GM20000 (cell line): ENCODE results near the gene CYTH2.
A peak's percentile ranks its signal among the peaks of the same experiment; 100 is the strongest.

ENCODE experiments used
- DNase-seq: peaks from one replicate; pipeline ENCODE4 v3.0.0; 2012; ENCODE audit warnings: low spot score
- TF ChIP-seq, protein P1 (sequence below): IDR thresholded peaks from 2 replicates; pipeline ENCODE4 v1.5.1; 2012; ENCODE audit warnings: mild to moderate bottlenecking, control low read depth; ENCODE audit errors: extremely low read depth, missing control alignments

Gene CYTH2

DNA sequence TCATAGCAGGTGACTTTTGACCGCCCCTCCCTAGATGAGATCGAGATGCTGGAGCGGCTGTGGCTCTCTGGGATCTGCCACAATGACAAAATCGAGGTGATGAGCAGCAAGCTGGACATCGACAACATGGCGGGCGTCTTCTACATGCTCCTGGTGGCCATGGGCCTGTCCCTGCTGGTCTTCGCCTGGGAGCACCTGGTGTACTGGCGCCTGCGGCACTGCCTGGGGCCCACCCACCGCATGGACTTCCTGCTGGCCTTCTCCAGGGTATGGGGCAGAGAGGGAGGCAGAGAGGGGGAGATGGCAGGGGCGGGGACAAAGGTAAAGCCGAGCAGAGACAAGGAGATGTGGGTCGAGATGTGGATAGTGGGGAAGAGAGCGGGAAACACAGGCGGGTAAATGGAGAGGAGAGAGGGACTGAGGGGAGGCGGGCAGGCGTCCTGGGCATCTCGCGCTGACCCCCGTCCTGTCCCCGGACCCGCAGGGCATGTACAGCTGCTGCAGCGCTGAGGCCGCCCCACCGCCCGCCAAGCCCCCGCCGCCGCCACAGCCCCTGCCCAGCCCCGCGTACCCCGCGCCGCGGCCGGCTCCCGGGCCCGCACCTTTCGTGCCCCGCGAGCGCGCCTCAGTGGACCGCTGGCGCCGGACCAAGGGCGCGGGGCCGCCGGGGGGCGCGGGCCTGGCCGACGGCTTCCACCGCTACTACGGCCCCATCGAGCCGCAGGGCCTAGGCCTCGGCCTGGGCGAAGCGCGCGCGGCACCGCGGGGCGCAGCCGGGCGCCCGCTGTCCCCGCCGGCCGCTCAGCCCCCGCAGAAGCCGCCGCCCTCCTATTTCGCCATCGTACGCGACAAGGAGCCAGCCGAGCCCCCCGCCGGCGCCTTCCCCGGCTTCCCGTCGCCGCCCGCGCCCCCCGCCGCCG, 26.8 kb upstream of the CYTH2 start:
- DNase-seq, result peak; percentile 34
- TF ChIP-seq, protein P1, sequence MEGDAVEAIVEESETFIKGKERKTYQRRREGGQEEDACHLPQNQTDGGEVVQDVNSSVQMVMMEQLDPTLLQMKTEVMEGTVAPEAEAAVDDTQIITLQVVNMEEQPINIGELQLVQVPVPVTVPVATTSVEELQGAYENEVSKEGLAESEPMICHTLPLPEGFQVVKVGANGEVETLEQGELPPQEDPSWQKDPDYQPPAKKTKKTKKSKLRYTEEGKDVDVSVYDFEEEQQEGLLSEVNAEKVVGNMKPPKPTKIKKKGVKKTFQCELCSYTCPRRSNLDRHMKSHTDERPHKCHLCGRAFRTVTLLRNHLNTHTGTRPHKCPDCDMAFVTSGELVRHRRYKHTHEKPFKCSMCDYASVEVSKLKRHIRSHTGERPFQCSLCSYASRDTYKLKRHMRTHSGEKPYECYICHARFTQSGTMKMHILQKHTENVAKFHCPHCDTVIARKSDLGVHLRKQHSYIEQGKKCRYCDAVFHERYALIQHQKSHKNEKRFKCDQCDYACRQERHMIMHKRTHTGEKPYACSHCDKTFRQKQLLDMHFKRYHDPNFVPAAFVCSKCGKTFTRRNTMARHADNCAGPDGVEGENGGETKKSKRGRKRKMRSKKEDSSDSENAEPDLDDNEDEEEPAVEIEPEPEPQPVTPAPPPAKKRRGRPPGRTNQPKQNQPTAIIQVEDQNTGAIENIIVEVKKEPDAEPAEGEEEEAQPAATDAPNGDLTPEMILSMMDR, result no peak

DNA sequence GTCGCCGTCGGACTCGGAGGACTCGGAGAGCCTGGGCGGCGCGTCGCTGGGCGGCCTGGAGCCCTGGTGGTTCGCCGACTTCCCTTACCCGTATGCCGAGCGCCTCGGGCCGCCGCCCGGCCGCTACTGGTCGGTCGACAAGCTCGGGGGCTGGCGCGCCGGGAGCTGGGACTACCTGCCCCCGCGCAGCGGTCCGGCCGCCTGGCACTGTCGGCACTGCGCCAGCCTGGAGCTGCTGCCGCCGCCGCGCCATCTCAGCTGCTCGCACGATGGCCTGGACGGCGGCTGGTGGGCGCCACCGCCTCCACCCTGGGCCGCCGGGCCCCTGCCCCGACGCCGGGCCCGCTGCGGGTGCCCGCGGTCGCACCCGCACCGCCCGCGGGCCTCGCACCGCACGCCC, 25.9 kb upstream of the CYTH2 start:
- TF ChIP-seq, protein P1, result no peak

DNA sequence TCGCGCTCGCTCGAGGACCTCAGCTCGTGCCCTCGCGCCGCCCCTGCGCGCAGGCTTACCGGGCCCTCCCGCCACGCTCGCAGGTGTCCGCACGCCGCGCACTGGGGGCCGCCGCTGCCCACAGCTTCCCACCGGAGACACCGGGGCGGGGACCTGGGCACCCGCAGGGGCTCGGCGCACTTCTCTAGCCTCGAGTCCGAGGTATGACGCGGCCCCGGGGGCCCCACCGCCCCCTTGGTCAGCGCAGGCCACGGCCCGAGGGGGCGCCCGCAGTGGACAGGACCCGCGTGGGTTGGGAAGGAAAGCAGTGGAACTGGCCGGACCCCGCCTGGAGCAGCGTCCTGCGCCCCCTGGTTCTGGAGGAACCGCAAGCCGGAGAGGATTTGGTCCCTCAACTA, 25.4 kb upstream of the CYTH2 start:
- peak; percentile 56 for DNase-seq
- TF ChIP-seq, protein P1, result no peak

More for the DNA sequence above, 25.9 kb upstream of the CYTH2 start:
- DNase-seq, result peak; percentile 55

DNA sequence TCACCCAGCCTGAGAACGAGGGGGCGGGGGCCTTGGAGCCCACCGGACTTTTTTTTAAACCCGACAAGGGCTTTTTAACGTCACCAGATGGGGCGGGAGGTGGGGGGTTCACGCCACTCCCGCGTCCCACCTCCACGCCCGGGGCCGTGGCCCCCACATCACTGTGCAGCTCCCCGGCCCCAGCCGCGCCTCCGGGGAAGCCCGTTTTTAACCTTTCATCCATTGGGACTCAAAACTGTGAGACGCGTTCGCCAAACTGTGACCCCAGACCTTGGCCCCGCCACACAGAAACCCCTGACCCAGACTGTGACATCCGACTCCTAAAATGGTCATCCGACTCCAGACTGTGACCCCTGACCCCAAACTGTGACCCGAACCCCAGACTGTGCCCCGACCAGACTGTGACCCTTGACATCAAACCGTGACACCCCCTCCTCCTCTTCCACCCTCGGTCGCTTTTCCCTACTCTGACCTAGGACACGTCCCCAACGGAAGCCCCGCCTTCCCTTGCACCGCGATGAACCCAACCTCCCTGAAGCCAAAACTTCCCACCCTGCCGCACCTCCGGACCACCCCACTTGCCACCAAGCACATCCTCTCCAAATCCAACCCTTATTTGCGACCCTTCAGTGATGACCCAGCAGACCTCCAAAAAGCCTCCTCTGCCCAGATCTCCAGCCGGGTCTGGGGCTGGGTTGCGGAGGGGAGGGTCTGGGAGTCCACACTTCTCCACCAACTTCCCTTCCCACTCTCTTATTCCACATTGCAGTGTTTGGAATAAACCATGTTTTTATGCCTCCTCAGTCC, 24.8 kb upstream of the CYTH2 start:
- DNase-seq, result peak; percentile 52
- TF ChIP-seq, protein P1, result no peak

DNA sequence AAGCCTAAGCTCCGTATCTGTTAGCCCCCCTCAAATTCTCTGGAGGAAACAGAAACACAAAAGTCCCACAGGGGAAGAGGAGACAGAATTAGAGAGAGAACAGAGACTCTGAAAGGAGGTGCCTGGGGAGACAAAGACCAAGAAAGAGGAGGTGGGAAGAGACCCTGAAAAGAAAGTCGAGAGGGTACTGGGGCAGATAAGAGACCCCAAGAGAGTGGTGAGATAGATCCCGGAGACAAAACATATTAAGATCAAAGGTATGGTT, 24.3 kb upstream of the CYTH2 start:
- TF ChIP-seq, protein P1, result no peak
- DNase-seq, result no peak

DNA sequence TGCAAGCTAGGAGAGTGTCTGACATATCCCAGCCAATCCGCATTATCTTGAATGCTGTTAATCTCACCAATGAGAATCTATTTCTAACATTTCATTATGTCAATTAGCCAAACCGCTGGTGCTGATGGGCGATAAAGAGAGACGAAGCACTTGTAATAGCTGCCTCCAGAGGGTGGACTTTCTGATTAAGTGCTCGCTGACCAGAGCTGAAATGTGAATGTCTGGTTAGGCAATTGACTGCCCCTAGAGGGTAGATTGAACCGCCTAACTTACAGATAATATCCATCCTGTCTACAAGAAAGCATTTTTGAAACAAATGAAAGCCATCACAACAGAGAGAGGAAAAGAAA, 23.9 kb upstream of the CYTH2 start:
- DNase-seq, result peak; percentile 78
- TF ChIP-seq, protein P1, result no peak

DNA sequence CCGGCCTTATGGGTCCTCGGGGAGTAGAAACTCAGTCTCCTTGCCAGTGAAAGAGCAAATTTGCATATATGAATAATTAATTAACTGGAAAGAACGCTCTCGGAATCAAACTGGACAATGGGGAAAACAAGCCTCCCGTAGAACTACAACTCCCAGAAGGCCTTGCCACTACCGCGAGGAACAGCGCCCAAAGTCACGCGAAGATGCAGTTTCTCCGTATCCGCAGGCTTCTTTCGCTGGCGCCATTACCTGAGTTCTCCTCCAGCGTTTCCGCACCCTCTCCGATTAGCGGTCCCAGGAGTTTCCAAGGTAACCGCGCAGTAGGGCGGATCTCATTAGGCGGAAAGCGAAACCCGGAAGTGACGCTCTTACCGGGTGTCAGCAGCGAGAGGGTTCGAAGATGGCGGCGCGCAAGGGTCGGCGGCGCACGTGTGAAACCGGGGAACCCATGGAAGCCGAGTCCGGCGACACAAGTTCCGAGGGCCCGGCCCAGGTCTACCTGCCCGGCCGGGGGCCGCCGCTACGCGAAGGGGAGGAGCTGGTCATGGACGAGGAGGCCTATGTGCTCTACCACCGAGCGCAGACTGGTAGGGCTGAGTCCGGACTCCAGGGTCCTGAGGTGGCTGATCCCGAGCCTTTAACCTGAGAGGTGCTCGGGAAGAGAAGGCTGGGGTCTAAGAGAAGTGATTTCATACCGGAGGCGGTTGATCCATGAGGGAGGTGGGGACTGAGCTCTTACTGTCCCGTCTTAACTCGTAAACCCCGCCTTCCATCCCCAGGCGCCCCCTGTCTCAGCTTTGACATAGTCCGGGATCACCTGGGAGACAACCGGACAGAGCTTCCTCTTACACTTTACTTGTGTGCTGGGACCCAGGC, 23.3 kb upstream of the CYTH2 start, which contains the start of gene GRWD1:
Gene GRWD1, plus strand, starts transcription at position 378 of the 876 bp plus-strand sequence. Its CDS starts 23 bp downstream, at position 401.
- DNase-seq, result peak; percentile 97
- TF ChIP-seq, protein P1, result no peak
